Measurements from ENCODE around the gene PRELID3B. TPM values are rescaled to one million over a fixed set of nuclear protein-coding genes. Genes with fewer than 3 reads are reported as not detected.
A peak's percentile ranks its signal among the peaks of the same experiment; 100 is the strongest.

The PRELID3B gene
- total and polyA plus RNA-seq, 2 of the 13 experiments (the other 11 are each of a cell fraction or from before 2014, with no cell fraction given) = 23.3 to 42.6 TPM

DNA sequence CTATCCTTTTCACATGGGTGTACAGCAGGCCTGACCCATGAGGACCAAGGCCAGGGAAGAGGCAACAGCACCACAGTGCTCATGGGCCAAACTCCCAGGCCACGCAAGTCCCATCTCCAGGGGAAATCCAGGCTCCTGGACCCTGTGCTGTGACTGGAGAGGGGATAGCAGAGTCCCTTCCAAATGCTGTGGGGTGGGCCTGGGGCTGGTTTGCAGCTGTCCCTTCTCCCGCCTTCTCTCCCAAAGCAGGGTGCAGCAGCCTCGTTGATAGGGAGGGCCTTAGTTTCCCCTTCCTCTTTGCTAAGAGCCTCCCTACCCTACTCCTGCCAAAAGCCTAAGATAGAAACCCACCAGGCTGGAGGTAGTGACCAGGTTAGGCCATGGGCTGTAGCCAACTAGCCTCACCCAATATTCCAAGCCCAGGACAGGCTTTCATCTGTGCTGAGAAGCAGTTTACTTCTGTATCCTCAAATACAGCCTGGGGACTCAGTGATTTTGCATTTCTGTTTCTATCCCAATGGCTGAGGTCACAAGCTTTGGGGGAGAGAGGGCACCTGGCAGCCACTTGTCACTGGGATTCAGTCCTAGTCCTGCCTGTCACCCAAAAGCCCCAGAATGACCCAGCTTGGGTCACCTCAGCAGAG lies 36.9 kb downstream of the PRELID3B start (continued):
- TF ChIP-seq ZNF83 (CRISPR knock-in tag; IDR thresholded peaks at IDR 0.05; ENCODE audit: borderline replicate concordance) (no peak), ZMYM2 (CRISPR knock-in tag; IDR thresholded peaks at IDR 0.05) (0 out of 2 replicates have a peak, but pooled peaks have one; percentile 5), SPEN (CRISPR knock-in tag; IDR thresholded peaks at IDR 0.05; ENCODE audit: low read depth) (no peak), REXO4 (CRISPR knock-in tag; IDR thresholded peaks at IDR 0.05; ENCODE audit: borderline replicate concordance) (no peak), NR1H2 (CRISPR knock-in tag; IDR thresholded peaks at IDR 0.05; ENCODE audit: borderline replicate concordance, low read depth) (no peak), RFXAP (CRISPR knock-in tag; IDR thresholded peaks at IDR 0.05; ENCODE audit: borderline replicate concordance) (peak; percentile 80; the same call in 1 of the 2 replicates), MZF1 (CRISPR knock-in tag; IDR thresholded peaks at IDR 0.05; ENCODE audit: borderline replicate concordance) (no peak), ZFY (CRISPR knock-in tag; IDR thresholded peaks at IDR 0.05) (peak; percentile 10; the same call in 1 of the 2 replicates), ZNF546 (CRISPR knock-in tag; conservative IDR thresholded peaks at IDR 0.05) (0 out of 2 replicates have a peak, but pooled peaks have one; percentile 15), ZNF766 (CRISPR knock-in tag; IDR thresholded peaks at IDR 0.05; ENCODE audit: borderline replicate concordance) (no peak), ZNF282 (IDR thresholded peaks at IDR 0.05; ENCODE audit: partially characterized antibody) (no peak), ZNF547 (CRISPR knock-in tag; IDR thresholded peaks at IDR 0.05) (peak; percentile 92), ZNF367 (CRISPR knock-in tag; IDR thresholded peaks at IDR 0.05; ENCODE audit: borderline replicate concordance) (no peak), ZNF143 (CRISPR knock-in tag; IDR thresholded peaks at IDR 0.05) (peak; percentile 40; the same call in 1 of the 2 replicates), ZMYM3 (CRISPR knock-in tag; IDR thresholded peaks at IDR 0.05) (no peak; the same call in 1 of the 2 replicates), CREB1 (IDR thresholded peaks at IDR 0.05) (no peak), CREB1 (CRISPR knock-in tag; IDR thresholded peaks at IDR 0.05) (no peak), ZNF839 (CRISPR knock-in tag; IDR thresholded peaks at IDR 0.05; ENCODE audit: borderline replicate concordance) (no peak; the same call in 1 of the 2 replicates), ASH2L (IDR thresholded peaks at IDR 0.05; ENCODE audit: insufficient read length, low read depth, low read length) (no peak), ZNF496 (CRISPR knock-in tag; IDR thresholded peaks at IDR 0.05; ENCODE audit: insufficient replicate concordance) (no peak)
- TF ChIP-seq, protein P1, sequence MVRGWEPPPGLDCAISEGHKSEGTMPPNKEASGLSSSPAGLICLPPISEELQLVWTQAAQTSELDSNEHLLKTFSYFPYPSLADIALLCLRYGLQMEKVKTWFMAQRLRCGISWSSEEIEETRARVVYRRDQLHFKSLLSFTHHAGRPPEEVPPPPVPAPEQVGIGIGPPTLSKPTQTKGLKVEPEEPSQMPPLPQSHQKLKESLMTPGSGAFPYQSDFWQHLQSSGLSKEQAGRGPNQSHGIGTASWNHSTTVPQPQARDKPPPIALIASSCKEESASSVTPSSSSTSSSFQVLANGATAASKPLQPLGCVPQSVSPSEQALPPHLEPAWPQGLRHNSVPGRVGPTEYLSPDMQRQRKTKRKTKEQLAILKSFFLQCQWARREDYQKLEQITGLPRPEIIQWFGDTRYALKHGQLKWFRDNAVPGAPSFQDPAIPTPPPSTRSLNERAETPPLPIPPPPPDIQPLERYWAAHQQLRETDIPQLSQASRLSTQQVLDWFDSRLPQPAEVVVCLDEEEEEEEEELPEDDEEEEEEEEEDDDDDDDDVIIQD (CRISPR knock-in tag; IDR thresholded peaks at IDR 0.05; ENCODE audit: low read depth) = no peak
- TF ChIP-seq, protein P2, sequence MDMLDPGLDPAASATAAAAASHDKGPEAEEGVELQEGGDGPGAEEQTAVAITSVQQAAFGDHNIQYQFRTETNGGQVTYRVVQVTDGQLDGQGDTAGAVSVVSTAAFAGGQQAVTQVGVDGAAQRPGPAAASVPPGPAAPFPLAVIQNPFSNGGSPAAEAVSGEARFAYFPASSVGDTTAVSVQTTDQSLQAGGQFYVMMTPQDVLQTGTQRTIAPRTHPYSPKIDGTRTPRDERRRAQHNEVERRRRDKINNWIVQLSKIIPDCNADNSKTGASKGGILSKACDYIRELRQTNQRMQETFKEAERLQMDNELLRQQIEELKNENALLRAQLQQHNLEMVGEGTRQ (IDR thresholded peaks at IDR 0.05; ENCODE audit: low read depth, low read length) = no peak
- TF ChIP-seq, protein P2 (CRISPR knock-in tag; IDR thresholded peaks at IDR 0.05; ENCODE audit: borderline replicate concordance) = no peak
- TF ChIP-seq, protein P3, sequence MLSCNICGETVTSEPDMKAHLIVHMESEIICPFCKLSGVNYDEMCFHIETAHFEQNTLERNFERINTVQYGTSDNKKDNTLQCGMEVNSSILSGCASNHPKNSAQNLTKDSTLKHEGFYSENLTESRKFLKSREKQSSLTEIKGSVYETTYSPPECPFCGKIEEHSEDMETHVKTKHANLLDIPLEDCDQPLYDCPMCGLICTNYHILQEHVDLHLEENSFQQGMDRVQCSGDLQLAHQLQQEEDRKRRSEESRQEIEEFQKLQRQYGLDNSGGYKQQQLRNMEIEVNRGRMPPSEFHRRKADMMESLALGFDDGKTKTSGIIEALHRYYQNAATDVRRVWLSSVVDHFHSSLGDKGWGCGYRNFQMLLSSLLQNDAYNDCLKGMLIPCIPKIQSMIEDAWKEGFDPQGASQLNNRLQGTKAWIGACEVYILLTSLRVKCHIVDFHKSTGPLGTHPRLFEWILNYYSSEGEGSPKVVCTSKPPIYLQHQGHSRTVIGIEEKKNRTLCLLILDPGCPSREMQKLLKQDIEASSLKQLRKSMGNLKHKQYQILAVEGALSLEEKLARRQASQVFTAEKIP (CRISPR knock-in tag; IDR thresholded peaks at IDR 0.05; ENCODE audit: borderline replicate concordance) = no peak
- TF ChIP-seq, protein P4, sequence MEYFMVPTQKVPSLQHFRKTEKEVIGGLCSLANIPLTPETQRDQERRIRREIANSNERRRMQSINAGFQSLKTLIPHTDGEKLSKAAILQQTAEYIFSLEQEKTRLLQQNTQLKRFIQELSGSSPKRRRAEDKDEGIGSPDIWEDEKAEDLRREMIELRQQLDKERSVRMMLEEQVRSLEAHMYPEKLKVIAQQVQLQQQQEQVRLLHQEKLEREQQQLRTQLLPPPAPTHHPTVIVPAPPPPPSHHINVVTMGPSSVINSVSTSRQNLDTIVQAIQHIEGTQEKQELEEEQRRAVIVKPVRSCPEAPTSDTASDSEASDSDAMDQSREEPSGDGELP (IDR thresholded peaks at IDR 0.05; ENCODE audit: borderline replicate concordance, low read depth) = no peak

Measured in HepG2 (cell line).